Activated naive CD8-positive, alpha-beta T cell (primary cell): ENCODE results near the gene STUB1.

ENCODE experiments used
- H3K27ac Mint-ChIP-seq: one replicate; pipeline ENCODE4 v1.8.0; 2021; ENCODE audit warnings: mixed read lengths
- H3K27me3 Mint-ChIP-seq: one replicate; pipeline ENCODE4 v1.8.0; 2021; ENCODE audit warnings: mixed read lengths
- H3K36me3 Mint-ChIP-seq: one replicate; pipeline ENCODE4 v1.8.0; 2021; ENCODE audit warnings: mixed read lengths
- H3K4me1 Mint-ChIP-seq: one replicate; pipeline ENCODE4 v1.8.0; 2021; ENCODE audit warnings: low read depth, mixed read lengths
- H3K4me3 Mint-ChIP-seq: one replicate; pipeline ENCODE4 v1.8.0; 2021; ENCODE audit warnings: mild to moderate bottlenecking, mixed read lengths
- H3K9me3 Mint-ChIP-seq: one replicate; pipeline ENCODE4 v1.8.0; 2021; ENCODE audit warnings: low read depth, mixed read lengths

The STUB1 gene

DNA sequence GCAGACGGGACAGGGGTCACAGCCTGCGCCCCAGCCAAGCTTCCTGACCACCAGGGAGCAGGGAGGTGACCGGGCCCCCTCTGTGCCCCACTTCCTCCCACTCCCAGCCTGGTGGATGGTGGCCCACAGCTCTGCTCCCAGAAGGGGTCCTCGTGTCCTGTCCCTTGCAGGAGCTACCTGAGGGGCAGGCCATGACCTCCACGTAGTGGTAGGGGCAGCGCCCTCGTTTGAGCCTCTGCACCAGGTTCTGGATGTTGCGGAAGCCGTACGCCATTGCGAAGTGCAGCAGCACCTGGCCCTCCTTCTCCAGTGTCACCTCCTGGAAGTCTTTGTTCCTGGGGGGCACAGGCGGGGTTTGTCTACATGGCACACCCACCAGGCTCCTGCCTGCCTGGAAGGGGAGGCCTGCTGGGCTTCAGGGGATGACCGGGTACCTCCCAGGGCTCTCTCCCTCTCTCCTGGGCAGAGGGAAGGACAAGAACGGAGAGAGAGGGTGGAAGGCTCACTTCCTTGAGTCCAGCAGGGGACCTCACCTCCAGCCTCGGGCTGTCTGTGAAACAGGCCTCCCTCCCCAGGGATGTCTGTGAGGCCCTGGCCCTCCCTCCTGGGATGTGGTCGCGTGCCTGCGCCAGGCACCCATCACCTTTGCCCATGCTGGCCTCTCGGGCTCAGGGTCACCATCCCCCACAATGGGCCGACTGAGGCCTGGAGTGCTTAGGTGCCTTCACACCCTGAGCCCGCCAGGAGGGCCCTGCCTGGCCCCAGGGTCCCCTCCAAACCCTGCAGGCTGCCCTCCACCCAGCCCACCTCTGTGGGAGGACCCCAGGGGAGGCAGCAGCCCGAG lies 50.7 kb downstream of the STUB1 start:
- Mint-ChIP-seq H3K4me3 (no peak overlapping the region), H3K9me3 (no peaks in the 10 kb centered on the region), H3K4me1 (no peaks in the 10 kb centered on the region), H3K27ac (no peak overlapping the region), H3K36me3 (no peaks in the 10 kb centered on the region), H3K27me3 (no peaks in the 10 kb centered on the region)

- no peak overlapping the region for H3K27ac Mint-ChIP-seq
- no peaks in the 10 kb centered on the region for H3K36me3 Mint-ChIP-seq
- H3K9me3 Mint-ChIP-seq, result no peaks in the 10 kb centered on the region
- H3K27me3 Mint-ChIP-seq, result no peaks in the 10 kb centered on the region
- H3K4me3 Mint-ChIP-seq, result no peak overlapping the region
- no peaks in the 10 kb centered on the region for H3K4me1 Mint-ChIP-seq
Measured at GRCh38 chr16:732332-732731, 52.1 kb downstream of the STUB1 start.
